ENCODE results near the gene CDH1. TPM values are rescaled to one million over a fixed set of nuclear protein-coding genes. Genes with fewer than 3 reads are reported as not detected.
A peak's percentile ranks its signal among the peaks of the same experiment; 100 is the strongest.

CDH1 gene
- total and polyA plus RNA-seq, 12 donors = 0.11 to 1.2 (median 0.40) TPM; not detected in 3

- Histone ChIP-seq H3K27me3 (no peaks in the 10 kb centered on the region), H3K27ac (peak overlapping the region in 3 of 5 donors; percentile 75 to 91 (median 83)), H3K4me1 (replicated peaks in 1 of 2) (peaks cover 0 to 5% of the 10 kb centered on the region in 2 donors), H3K4me3 (peak overlapping the region in 2 of 4 donors; percentile 80 to 85), H3K9me3 (replicated peaks in 1 of 3) (no peaks in the 10 kb centered on the region), H3K36me3 (replicated peaks in 1 of 2) (no peaks in the 10 kb centered on the region)
- intact Hi-C loops (cut with DNase I) = loop anchor here (10.0 kb wide), 1 partner anchor 281 kb away; no protein-coding TSS in a partner anchor
- 5 to 9% (median 7%) methylated on average over 6 of the region's 6 CpGs for WGBS, 4 donors
- peak in 1 of 7 donors; percentile 43 for DNase-seq
- TF ChIP-seq CTCF (IDR thresholded peaks at IDR 0.05) = no peak
Observed at GRCh38 chr16:68844211-68844564, 107.1 kb downstream of the CDH1 start.

- TF ChIP-seq CTCF (IDR thresholded peaks at IDR 0.05) = no peak
- no peak for TF ChIP-seq POLR2A (IDR thresholded peaks at IDR 0.05)
- no peak overlapping the region for H3K27ac ChIP-seq
- 87 to 96% (median 89%) methylated on average over 8 to 9 of the region's 9 CpGs for WGBS, 4 donors
- no peaks in the 10 kb centered on the region for H3K36me3 ChIP-seq (replicated peaks in 1 of 2)
- DNase-seq = no peak
- H3K4me3 ChIP-seq = no peak overlapping the region
- peaks cover 0 to 5% of the 10 kb centered on the region in 2 donors for H3K4me1 ChIP-seq (replicated peaks in 1 of 2)
- intact Hi-C loops (cut with DNase I) = loop anchor here (10.0 kb wide), 1 partner anchor 276 kb away; no protein-coding TSS in a partner anchor
- no peaks in the 10 kb centered on the region for H3K9me3 ChIP-seq (replicated peaks in 1 of 3)
- no peaks in the 10 kb centered on the region for H3K27me3 ChIP-seq
Observed at GRCh38 chr16:68848786-68849185, 111.7 kb downstream of the CDH1 start.

GRCh38 chr16:68850481-68850880 is 113.4 kb downstream of the CDH1 start:
- intact Hi-C loops (cut with DNase I) = no loop called here
- no peak overlapping the region for H3K4me3 ChIP-seq
- H3K9me3 ChIP-seq (replicated peaks in 1 of 3) = no peaks in the 10 kb centered on the region
- no peak overlapping the region for H3K27ac ChIP-seq
- H3K36me3 ChIP-seq (replicated peaks in 1 of 2) = no peaks in the 10 kb centered on the region
- TF ChIP-seq CTCF (IDR thresholded peaks at IDR 0.05) = no peak
- TF ChIP-seq POLR2A (IDR thresholded peaks at IDR 0.05) = no peak
- WGBS, 4 donors = 91 to 98% (median 96%) methylated on average over 2 of the region's 2 CpGs
- H3K27me3 ChIP-seq = no peaks in the 10 kb centered on the region
- H3K4me1 ChIP-seq (replicated peaks in 1 of 2) = no peaks in the 10 kb centered on the region
- DNase-seq = no peak

GRCh38 chr16:68851601-68852000 is 114.5 kb downstream of the CDH1 start:
- TF ChIP-seq CTCF (IDR thresholded peaks at IDR 0.05) = no peak
- TF ChIP-seq POLR2A (IDR thresholded peaks at IDR 0.05) = no peak
- DNase-seq = no peak

More at GRCh38 chr16:68851601-68852000, 114.5 kb downstream of the CDH1 start:
- WGBS, 4 donors = 81 to 90% (median 90%) methylated on average over 2 of the region's 2 CpGs
- Histone ChIP-seq H3K4me3 (no peak overlapping the region), H3K9me3 (replicated peaks in 1 of 3) (no peaks in the 10 kb centered on the region), H3K27me3 (no peaks in the 10 kb centered on the region), H3K27ac (no peak overlapping the region), H3K36me3 (replicated peaks in 1 of 2) (no peaks in the 10 kb centered on the region), H3K4me1 (replicated peaks in 1 of 2) (no peaks in the 10 kb centered on the region)
- intact Hi-C loops (cut with DNase I) = no loop called here

All from adrenal gland (tissue), 12 donors.